Keratinocyte (primary cell): ENCODE measurements around the gene SCN8A.

Source experiments
- EZH2 ChIP-seq: IDR thresholded peaks from one replicate; pipeline ENCODE4 v1.6.1; 2012; ENCODE audit warnings: inconsistent platforms, mild to moderate bottlenecking, low read length, moderate library complexity
- TF ChIP-seq, protein P1 (sequence below), 3 experiments: IDR thresholded peaks in 1 of 3; conservative IDR thresholded peaks in 1 of 3; optimal IDR thresholded peaks in 1 of 3; 2 replicates in 2 of 3; 3 replicates in 1 of 3; pipeline versions ENCODE3 to v1.5.1; 2011; ENCODE audit warnings: low read length in 3 of 3, mild to moderate bottlenecking in 3 of 3, moderate library complexity in 2 of 3, control low read depth in 1 of 3, inconsistent platforms in 1 of 3; ENCODE audit not compliant: insufficient read depth in 2 of 3; ENCODE audit errors: extremely low read depth in 1 of 3

DNA sequence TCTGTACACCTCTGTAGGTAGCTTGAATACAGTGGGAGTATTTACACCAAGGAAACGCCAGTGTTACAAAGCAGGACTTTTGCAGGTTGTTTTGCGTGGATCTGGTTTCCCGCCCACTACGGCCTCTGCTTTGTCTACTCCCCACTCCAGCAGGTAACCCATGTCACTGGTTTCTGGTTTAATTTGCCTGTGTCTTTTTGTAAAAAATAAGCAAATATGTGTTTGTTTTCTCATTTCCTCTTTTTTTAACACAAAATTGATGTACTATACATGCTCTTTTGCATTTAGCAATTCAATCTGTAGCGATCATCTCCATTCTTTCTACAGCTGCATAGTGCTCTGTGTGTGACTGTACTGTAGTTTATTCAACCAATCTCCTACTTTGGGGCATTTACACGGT lies 43.4 kb upstream of the SCN8A start:
- no peak for TF ChIP-seq EZH2
- TF ChIP-seq, protein P1, sequence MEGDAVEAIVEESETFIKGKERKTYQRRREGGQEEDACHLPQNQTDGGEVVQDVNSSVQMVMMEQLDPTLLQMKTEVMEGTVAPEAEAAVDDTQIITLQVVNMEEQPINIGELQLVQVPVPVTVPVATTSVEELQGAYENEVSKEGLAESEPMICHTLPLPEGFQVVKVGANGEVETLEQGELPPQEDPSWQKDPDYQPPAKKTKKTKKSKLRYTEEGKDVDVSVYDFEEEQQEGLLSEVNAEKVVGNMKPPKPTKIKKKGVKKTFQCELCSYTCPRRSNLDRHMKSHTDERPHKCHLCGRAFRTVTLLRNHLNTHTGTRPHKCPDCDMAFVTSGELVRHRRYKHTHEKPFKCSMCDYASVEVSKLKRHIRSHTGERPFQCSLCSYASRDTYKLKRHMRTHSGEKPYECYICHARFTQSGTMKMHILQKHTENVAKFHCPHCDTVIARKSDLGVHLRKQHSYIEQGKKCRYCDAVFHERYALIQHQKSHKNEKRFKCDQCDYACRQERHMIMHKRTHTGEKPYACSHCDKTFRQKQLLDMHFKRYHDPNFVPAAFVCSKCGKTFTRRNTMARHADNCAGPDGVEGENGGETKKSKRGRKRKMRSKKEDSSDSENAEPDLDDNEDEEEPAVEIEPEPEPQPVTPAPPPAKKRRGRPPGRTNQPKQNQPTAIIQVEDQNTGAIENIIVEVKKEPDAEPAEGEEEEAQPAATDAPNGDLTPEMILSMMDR (optimal IDR thresholded peaks at IDR 0.05 in 1 of 3, IDR thresholded peaks at IDR 0.05 in 1 of 3, conservative IDR thresholded peaks at IDR 0.05 in 1 of 3; ENCODE audit: extremely low read depth in 1 of 3, insufficient read depth in 2 of 3, low read length in 3 of 3) = no peak
